DLD1 (cell line): ENCODE data around the gene HSFX1.

Source experiments
- in situ Hi-C: cut with HindIII; loops from 2 replicates; pipeline ENCODE4 v1.10.0; 2017; ENCODE audit warnings: low sequenced_read_pairs

HSFX1 gene

GRCh38 chrX:149803458-149804062 is 29.7 kb downstream of the HSFX1 start:
- in situ Hi-C loops, result no loop called here

DNA sequence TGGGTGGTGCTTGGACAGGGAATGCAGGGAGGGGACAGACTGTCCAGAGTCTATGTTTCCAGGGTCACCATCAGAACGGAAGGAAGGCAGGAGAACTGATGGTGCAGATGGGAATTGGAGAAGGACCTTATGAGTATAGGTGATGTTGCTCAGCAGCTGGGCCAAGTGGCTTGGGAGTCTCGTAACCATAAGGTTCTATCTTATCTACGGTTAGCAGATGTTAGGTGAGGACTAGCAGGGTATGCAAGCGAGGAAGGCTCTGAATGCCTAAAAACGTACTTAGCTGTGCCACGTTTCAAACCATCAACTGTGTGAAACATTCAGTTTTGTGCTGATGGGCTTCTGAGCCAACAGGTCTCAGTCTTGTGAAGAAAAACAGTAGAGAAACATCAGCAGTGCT is 30.2 kb downstream of the HSFX1 start:
- in situ Hi-C loops, result no loop called here

DNA sequence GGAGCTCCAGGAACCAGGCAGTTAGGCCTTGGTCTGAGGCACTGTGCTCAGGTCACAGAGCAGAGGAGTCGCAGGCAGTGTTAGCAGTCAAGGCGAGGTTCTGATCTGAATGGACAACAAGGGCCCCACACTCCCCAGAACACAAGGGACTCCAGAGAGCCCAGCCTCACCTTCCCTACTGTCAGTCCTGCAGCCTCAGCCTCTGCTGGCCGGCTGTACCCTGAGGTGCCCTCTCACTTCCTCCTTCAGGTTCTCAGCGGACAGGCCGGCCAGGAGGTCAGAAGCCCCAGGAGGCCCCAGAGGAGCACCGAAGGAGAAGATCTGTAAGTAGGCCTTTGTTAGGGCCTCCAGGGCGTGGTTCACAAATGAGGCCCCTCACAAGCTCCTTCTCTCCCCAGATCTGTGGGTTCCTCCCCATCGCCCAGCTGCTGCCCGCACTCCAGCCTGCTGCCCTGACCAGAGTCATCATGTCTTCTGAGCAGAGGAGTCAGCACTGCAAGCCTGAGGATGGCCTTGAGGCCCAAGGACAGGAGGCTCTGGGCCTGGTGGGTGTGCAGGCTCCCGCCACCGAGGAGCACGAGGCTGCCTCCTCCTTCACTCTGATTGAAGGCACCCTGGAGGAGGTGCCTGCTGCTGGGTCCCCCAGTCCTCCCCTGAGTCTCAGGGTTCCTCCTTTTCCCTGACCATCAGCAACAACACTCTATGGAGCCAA is 34.0 kb downstream of the HSFX1 start:
- in situ Hi-C loops, result no loop called here

DNA sequence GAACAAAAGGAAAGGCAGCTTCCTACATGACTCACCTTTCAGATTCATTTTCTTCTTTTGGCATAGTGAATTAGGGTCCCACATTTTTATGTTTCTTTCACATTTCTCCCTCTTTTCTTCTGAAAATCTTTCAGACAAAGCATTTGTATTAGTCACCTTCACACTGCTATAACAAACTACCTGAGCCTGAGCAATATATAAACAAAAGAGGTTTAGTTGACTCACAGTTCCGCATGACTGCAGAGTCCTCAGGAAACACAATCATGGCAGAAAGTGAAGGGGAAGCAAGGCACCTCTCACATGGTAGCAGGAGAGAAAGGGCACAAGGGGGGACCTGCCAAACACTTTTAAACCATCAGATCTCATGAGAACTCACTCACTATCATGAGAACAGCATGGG is 44.8 kb downstream of the HSFX1 start:
- in situ Hi-C loops, result no loop called here

GRCh38 chrX:149819371-149819770 is 45.5 kb downstream of the HSFX1 start:
- in situ Hi-C loops, result no loop called here

DNA sequence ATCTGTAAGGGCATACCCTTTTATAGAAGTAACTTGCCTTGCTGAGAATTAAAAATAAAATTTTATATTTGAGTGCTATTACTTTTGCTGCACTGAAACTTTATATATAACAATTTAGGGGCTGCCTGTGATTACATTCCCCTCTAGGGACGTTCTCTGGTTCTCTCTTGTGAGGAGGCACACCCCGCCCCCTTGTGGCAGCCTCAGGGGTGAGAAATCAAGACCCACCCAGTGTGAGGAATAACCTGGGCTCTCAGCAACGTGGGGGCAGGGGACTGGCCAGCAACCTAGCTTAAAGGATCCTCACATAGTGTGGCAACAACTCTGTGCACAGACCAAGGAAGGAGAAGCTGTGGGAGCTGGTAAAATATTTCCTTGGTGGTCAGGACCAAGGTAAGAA is 51.6 kb downstream of the HSFX1 start:
- in situ Hi-C loops, result no loop called here
